GM10266 (cell line): ENCODE measurements around the gene ZNF804B.

ENCODE experiments used
- DNase-seq: peaks from one replicate; pipeline ENCODE4 v3.0.0; 2012; ENCODE audit errors: extremely low spot score
- TF ChIP-seq, protein P1 (sequence below): IDR thresholded peaks from 2 replicates; pipeline ENCODE4 v1.5.1; 2012; ENCODE audit warnings: mild to moderate bottlenecking, low read depth; ENCODE audit not compliant: control insufficient read depth, insufficient read depth; ENCODE audit errors: missing control alignments

ZNF804B gene

DNA sequence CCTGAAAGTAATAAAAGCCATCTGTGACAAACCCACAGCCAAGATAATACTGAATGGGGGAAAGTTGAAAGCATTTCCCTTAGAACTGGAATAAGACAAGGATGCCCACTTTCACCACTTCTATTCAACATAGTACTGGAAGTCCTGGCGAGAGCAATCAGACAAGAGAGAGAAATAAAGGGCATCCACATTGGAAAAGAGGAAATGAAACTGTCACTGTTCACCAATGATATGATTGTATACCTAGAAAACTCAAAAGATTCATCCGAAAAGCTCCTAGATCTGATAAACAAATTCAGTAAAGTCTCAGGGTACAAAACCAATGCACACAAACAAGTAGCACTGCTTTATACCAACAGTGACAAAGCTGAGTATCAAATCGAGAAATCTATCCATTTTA is 617.7 kb downstream of the ZNF804B start:
- TF ChIP-seq, protein P1, sequence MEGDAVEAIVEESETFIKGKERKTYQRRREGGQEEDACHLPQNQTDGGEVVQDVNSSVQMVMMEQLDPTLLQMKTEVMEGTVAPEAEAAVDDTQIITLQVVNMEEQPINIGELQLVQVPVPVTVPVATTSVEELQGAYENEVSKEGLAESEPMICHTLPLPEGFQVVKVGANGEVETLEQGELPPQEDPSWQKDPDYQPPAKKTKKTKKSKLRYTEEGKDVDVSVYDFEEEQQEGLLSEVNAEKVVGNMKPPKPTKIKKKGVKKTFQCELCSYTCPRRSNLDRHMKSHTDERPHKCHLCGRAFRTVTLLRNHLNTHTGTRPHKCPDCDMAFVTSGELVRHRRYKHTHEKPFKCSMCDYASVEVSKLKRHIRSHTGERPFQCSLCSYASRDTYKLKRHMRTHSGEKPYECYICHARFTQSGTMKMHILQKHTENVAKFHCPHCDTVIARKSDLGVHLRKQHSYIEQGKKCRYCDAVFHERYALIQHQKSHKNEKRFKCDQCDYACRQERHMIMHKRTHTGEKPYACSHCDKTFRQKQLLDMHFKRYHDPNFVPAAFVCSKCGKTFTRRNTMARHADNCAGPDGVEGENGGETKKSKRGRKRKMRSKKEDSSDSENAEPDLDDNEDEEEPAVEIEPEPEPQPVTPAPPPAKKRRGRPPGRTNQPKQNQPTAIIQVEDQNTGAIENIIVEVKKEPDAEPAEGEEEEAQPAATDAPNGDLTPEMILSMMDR: no peak
- DNase-seq: no peak

DNA sequence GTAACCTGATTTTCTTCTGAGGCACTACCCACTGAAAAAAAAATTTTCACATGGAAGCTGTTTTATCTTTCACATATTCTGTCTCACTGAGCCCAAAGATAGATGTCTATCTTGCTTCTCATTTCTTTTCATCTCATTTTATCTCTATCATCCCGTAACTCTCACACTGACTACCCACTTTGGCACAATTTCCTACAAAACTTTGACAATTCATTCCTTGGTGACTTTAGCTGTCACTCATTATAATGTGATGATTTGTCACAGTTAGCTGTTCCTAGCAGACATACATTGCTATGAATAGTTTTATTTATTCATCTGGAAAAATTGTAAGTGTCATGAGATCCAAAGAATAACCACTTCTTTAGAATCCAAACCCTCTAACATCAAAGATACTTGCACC is 625.9 kb downstream of the ZNF804B start:
- TF ChIP-seq, protein P1: no peak

More for the DNA sequence above, 625.9 kb downstream of the ZNF804B start:
- DNase-seq: no peak
